ENCODE results near the gene GBF1.

GBF1 gene

GRCh38 chr10:102410429-102411073 is 165.2 kb downstream of the GBF1 start:
- no peak for DNase-seq

GRCh38 chr10:102411341-102412255 is 166.3 kb downstream of the GBF1 start:
- no peak for DNase-seq

GRCh38 chr10:102412293-102412692 is 167.0 kb downstream of the GBF1 start:
- no peak for DNase-seq

- no peak for DNase-seq
Observed at GRCh38 chr10:102413053-102413705, 167.8 kb downstream of the GBF1 start.

GRCh38 chr10:102413806-102414561 is 168.7 kb downstream of the GBF1 start:
- no peak for DNase-seq

- DNase-seq = no peak
Observed at GRCh38 chr10:102414749-102415148, 169.4 kb downstream of the GBF1 start.

GRCh38 chr10:102416283-102416682 is 171.0 kb downstream of the GBF1 start:
- DNase-seq = no peak

- no peak for DNase-seq
Observed at GRCh38 chr10:102416695-102417094, 171.4 kb downstream of the GBF1 start.

- no peak for DNase-seq
Observed at GRCh38 chr10:102418622-102419268, 173.4 kb downstream of the GBF1 start, which contains the start of gene PSD. Gene PSD (minus strand): TSS chr10:102418785. CDS start chr10:102417038, 1,747 bp downstream.

- peak; percentile 70 for DNase-seq
Observed at GRCh38 chr10:102419269-102420180, 174.2 kb downstream of the GBF1 start.

GRCh38 chr10:102420181-102420713 is 174.9 kb downstream of the GBF1 start:
- no peak for DNase-seq

- DNase-seq = peak; percentile 100
Observed at GRCh38 chr10:102420714-102421506, 175.6 kb downstream of the GBF1 start, which contains the start of gene FBXL15. Gene FBXL15 (plus strand): TSS chr10:102420836. CDS start chr10:102421130, 294 bp downstream.

GRCh38 chr10:102421507-102421756 is 176.1 kb downstream of the GBF1 start:
- no peak for DNase-seq

GRCh38 chr10:102421757-102422512 is 176.6 kb downstream of the GBF1 start:
- peak; percentile 85 for DNase-seq

GRCh38 chr10:102422545-102423129 is 177.3 kb downstream of the GBF1 start:
- peak; percentile 84 for DNase-seq

GRCh38 chr10:102423372-102423968 is 178.1 kb downstream of the GBF1 start:
- DNase-seq = no peak

- DNase-seq = no peak
Observed at GRCh38 chr10:102424145-102424544, 178.8 kb downstream of the GBF1 start.

- no peak for DNase-seq
Observed at GRCh38 chr10:102424916-102425315, 179.6 kb downstream of the GBF1 start.
